Kidney capillary endothelial cell (primary cell): Measurements from ENCODE around the gene MORN5.

Source experiments
- DNase-seq: peaks from one replicate; pipeline ENCODE4 v3.0.0-alpha.2; 2018; ENCODE audit warnings: low spot score

MORN5 gene

GRCh38 chr9:122191584-122191983 is 31.9 kb downstream of the MORN5 start:
- no peak for DNase-seq

- no peak for DNase-seq
These were observed 32.7 kb downstream of the MORN5 start for GRCh38 chr9:122192261-122192875.

- DNase-seq = no peak
These were observed 33.3 kb downstream of the MORN5 start for GRCh38 chr9:122192914-122193525.

- no peak for DNase-seq
These were observed 33.9 kb downstream of the MORN5 start for GRCh38 chr9:122193651-122194050.

GRCh38 chr9:122195875-122196274 is 36.2 kb downstream of the MORN5 start:
- DNase-seq = no peak

- DNase-seq = no peak
These were observed 37.7 kb downstream of the MORN5 start for GRCh38 chr9:122197426-122197825.

GRCh38 chr9:122197882-122198281 is 38.2 kb downstream of the MORN5 start:
- DNase-seq = no peak

GRCh38 chr9:122200960-122201595 is 41.4 kb downstream of the MORN5 start:
- DNase-seq = peak; percentile 79

GRCh38 chr9:122201641-122202040 is 41.9 kb downstream of the MORN5 start:
- DNase-seq = no peak

- no peak for DNase-seq
These were observed 42.4 kb downstream of the MORN5 start for GRCh38 chr9:122202111-122202510.

GRCh38 chr9:122204055-122204454 is 44.3 kb downstream of the MORN5 start:
- DNase-seq = no peak

GRCh38 chr9:122204491-122204890 is 44.8 kb downstream of the MORN5 start:
- DNase-seq = no peak

GRCh38 chr9:122205176-122205575 is 45.5 kb downstream of the MORN5 start:
- DNase-seq = no peak

GRCh38 chr9:122206118-122207046 is 46.7 kb downstream of the MORN5 start:
- no peak for DNase-seq

- DNase-seq = no peak
These were observed 47.4 kb downstream of the MORN5 start for GRCh38 chr9:122207096-122207495.

GRCh38 chr9:122209451-122209850 is 49.7 kb downstream of the MORN5 start:
- DNase-seq = no peak

GRCh38 chr9:122212473-122213004 is 52.8 kb downstream of the MORN5 start:
- DNase-seq = no peak

GRCh38 chr9:122213102-122213588 is 53.4 kb downstream of the MORN5 start:
- DNase-seq = no peak

GRCh38 chr9:122213589-122214413 is 54.1 kb downstream of the MORN5 start:
- no peak for DNase-seq

GRCh38 chr9:122214507-122214906 is 54.8 kb downstream of the MORN5 start:
- DNase-seq = no peak

- DNase-seq = no peak
These were observed 56.0 kb downstream of the MORN5 start for GRCh38 chr9:122215663-122216062.
